ENCODE data around the gene HOXA10.

GRCh38 chr7:27133409-27134231 is 40.5 kb downstream of the HOXA10 start:
- TF ChIP-seq CTCF (IDR thresholded peaks at IDR 0.05; ENCODE audit: low read depth, low read length), result no peak
- TF ChIP-seq EZH2phosphoT487 (IDR thresholded peaks at IDR 0.05; ENCODE audit: low read depth), result no peak
